Common myeloid progenitor, CD34-positive (primary cell): ENCODE data around the gene USB1.
"Not testable (repeated sequence)": the region's sequence is repeated elsewhere in the genome, so short reads cannot be mapped to it uniquely, and the experiment has no call there.

Experiments used
- CTCF ChIA-PET: fragments of 350-600 bp; sonication (Branson Sonifier 250); formaldehyde crosslinking; loops from one replicate; lab custom pipeline; 2021; ENCODE audit warnings: antibody characterized with exemption; lab: Charles Lee
- POLR2A ChIA-PET: fragments of 350-600 bp; sonication (Branson Sonifier 250); formaldehyde crosslinking; loops from one replicate; lab custom pipeline; 2021; ENCODE audit warnings: antibody characterized with exemption; lab: Charles Lee
- DNase-seq, 3 donors: peaks; one replicate each; pipeline versions ENCODE4 v3.0.0 to v3.0.0-alpha.2; 2013
- H3K27ac ChIP-seq, 2 experiments: 1 replicate in 1 of 2; 2 replicates in 1 of 2; pipeline ENCODE4 v1.7.0; 2013; ENCODE audit warnings: inconsistent platforms in 2 of 2, low read length in 2 of 2, mild to moderate bottlenecking in 2 of 2, low read depth in 1 of 2, moderate library complexity in 1 of 2; ENCODE audit not compliant: severe bottlenecking in 2 of 2, insufficient read depth in 1 of 2, poor library complexity in 1 of 2
- H3K27me3 ChIP-seq, 5 experiments: replicated peaks in 2 of 5; 1 replicate in 3 of 5; 2 replicates in 2 of 5; pipeline versions ENCODE4 v1.6.1 to v1.7.0; 2013; ENCODE audit warnings: low read length in 4 of 5, mild to moderate bottlenecking in 2 of 5, moderate library complexity in 2 of 5, inconsistent platforms in 1 of 5; ENCODE audit not compliant: insufficient read depth in 5 of 5, control insufficient read depth in 4 of 5
- H3K36me3 ChIP-seq, 4 experiments: 1 replicate in 2 of 4; 2 replicates in 2 of 4; pipeline versions ENCODE4 v1.6.1 to v1.7.0; 2013; ENCODE audit warnings: low read length in 3 of 4, control low read depth in 1 of 4, mild to moderate bottlenecking in 1 of 4; ENCODE audit not compliant: control insufficient read depth in 4 of 4, insufficient read depth in 4 of 4
- H3K4me1 ChIP-seq, 4 experiments: 1 replicate in 3 of 4; 2 replicates in 1 of 4; pipeline versions ENCODE4 v1.6.1 to v1.7.1; 2013; ENCODE audit warnings: low read length in 3 of 4, mild to moderate bottlenecking in 3 of 4, control low read depth in 1 of 4, inconsistent platforms in 1 of 4, moderate library complexity in 1 of 4; ENCODE audit not compliant: control insufficient read depth in 4 of 4, insufficient read depth in 4 of 4; ENCODE audit errors: control extremely low read depth in 1 of 4
- H3K4me3 ChIP-seq, 7 experiments: 1 replicate in 4 of 7; 2 replicates in 3 of 7; pipeline versions ENCODE4 v1.5.1 to v1.7.0; 2013; ENCODE audit warnings: mild to moderate bottlenecking in 7 of 7, low read length in 6 of 7, moderate library complexity in 6 of 7, inconsistent platforms in 2 of 7, low read depth in 2 of 7, control low read depth in 1 of 7; ENCODE audit not compliant: insufficient read depth in 4 of 7, control insufficient read depth in 1 of 7; ENCODE audit errors: extremely low read depth in 1 of 7
- H3K9me3 ChIP-seq, 5 experiments: 1 replicate in 4 of 5; 2 replicates in 1 of 5; pipeline versions ENCODE4 v1.6.1 to v1.7.1; 2013; ENCODE audit warnings: low read length in 4 of 5, mild to moderate bottlenecking in 2 of 5, inconsistent platforms in 1 of 5, low read depth in 1 of 5, moderate library complexity in 1 of 5; ENCODE audit not compliant: control insufficient read depth in 4 of 5, insufficient read depth in 2 of 5; ENCODE audit errors: control extremely low read depth in 1 of 5
- WGBS: methylation state at CpG from one replicate; pipeline ENCODE4 v1.1.5; 2013; ENCODE audit not compliant: insufficient coverage; 5-methylcytosine and 5-hydroxymethylcytosine counted together

The USB1 gene

DNA sequence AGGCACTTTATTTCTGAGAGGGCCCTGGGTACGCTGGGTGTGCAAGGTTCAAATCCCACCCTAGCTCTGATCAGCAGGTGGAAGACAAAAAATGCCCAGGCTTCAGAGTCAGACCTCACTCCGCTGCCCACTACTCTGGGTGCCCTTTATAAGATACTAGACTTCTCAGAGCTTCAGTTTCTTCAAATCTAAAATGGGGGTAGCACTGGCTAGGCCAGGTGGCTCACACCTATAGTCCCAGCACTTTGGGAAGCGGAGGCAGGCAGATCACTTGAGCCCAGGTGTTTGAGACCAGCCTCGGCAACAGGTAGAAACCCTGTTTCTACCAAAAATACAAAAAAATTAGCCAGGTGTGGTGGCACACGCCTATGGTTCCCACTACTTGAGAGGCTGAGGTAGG, 1.7 kb downstream of the USB1 start:
- DNase-seq: no peak
- H3K4me3 ChIP-seq: no peak overlapping the region
- H3K9me3 ChIP-seq: no peaks in the 10 kb centered on the region
- no peak overlapping the region for H3K27ac ChIP-seq
- peaks cover 4 to 35% (median 24%) of the 10 kb centered on the region in 4 experiments for H3K4me1 ChIP-seq
- H3K27me3 ChIP-seq: no peaks in the 10 kb centered on the region
- peaks cover 0 to 24% (median 8%) of the 10 kb centered on the region in 4 experiments for H3K36me3 ChIP-seq
- 97% methylated on average over 5 of the region's 5 CpGs for WGBS
- CTCF ChIA-PET: interaction anchor here (0.7 to 7.7 kb wide), 4 partner anchors 16 to 120 kb away, joined by 4 to 61 read pairs (median 18); no protein-coding TSS in a partner anchor
- POLR2A ChIA-PET: no interaction called here

DNA sequence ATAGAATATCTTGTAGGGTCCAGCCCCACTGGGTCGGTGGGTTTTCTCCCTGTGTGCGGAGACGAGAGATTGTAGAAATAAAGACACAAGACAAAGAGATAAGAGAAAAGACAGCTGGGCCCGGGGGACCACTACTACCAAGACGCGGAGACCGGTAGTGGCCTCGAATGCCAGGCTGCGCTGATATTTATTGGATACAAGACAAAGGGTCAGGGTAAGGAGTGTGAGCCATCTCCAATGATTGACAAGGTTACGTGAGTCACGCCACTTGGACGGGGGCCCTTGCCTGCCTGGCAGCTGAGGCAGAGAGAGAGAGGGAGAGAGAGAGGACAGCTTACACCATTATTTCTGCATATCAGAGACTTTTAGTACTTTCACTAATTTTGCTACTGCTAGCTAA, 3.5 kb downstream of the USB1 start:
- POLR2A ChIA-PET: not testable (repeated sequence)
- WGBS: 100% methylated on average over 6 of the region's 12 CpGs

DNA sequence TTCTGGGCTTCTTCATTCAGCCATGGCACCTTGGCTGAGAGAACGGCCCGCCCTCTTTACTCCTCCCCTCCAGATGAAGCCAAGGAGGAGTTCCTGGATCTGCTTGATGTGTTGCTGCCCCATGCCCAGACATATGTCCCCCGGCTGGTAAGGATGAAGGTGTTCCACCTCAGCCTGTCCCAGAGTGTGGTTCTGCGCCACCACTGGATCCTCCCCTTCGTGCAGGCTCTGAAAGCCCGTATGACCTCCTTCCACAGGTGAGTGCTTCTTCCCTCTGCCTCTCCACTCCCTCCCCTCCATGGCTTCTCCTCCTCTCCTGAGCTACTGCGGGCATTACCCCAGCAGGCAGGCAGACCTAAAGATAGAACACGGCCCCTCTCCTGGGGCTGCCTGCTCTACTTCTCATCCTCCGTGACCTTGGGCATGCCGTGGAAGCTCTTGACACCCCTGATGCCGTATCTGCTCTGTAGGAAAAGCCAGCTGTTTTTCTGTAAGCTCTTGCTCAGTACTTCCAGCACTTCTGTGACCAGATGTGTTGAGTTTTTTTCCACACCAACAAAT, 8.7 kb downstream of the USB1 start:
- H3K9me3 ChIP-seq: no peaks in the 10 kb centered on the region
- no peak for DNase-seq
- peaks cover 7 to 43% (median 34%) of the 10 kb centered on the region in 4 experiments for H3K36me3 ChIP-seq
- CTCF ChIA-PET: interaction anchor here (1.0 to 1.2 kb wide), 3 partner anchors 103 to 109 kb away, joined by 3 to 5 read pairs (median 3); no protein-coding TSS in a partner anchor
- no peak overlapping the region for H3K27ac ChIP-seq
- H3K4me3 ChIP-seq: no peak overlapping the region
- H3K4me1 ChIP-seq: peaks cover 0 to 1% (median 0%) of the 10 kb centered on the region in 4 experiments
- H3K27me3 ChIP-seq: no peaks in the 10 kb centered on the region
- 96% methylated on average over 9 of the region's 11 CpGs for WGBS
- POLR2A ChIA-PET: interaction anchor here (0.6 kb wide), 1 partner anchor 193 kb away, joined by 3 read pairs; no protein-coding TSS in a partner anchor

More for the DNA sequence above, 3.5 kb downstream of the USB1 start:
- not testable (repeated sequence) for H3K27ac ChIP-seq, H3K27me3 ChIP-seq, DNase-seq, H3K9me3 ChIP-seq, H3K4me3 ChIP-seq
- Histone ChIP-seq H3K4me1 (peaks cover 0 to 17% (median 12%) of the 10 kb centered on the region in 4 experiments), H3K36me3 (peaks cover 0 to 22% (median 7%) of the 10 kb centered on the region in 4 experiments)
- CTCF ChIA-PET: interaction anchor here (0.6 to 2.4 kb wide), 7 partner anchors 17 to 428 kb away, joined by 3 to 12 read pairs (median 3); no protein-coding TSS in a partner anchor

DNA sequence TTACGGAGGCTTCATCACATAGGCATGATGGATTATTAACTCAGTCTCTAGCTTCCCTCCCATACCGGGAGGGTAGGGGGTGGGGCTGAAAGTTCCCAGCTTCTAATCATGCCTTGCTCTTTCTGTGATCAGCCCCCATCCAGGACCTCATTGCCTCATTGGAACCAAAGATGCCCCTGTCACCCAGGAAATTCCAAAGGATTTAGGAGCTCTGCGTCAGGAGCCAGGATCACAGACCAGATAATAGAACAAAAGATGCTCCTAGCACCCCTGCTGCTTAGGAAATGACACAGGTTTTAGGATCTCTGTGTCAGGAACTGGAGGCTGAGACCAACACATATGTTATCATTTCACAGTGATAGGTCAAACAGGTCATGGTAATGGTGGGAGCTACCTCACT, 9.7 kb downstream of the USB1 start:
- CTCF ChIA-PET: interaction anchor here (0.6 to 1.3 kb wide), 6 partner anchors 9 to 1056 kb away, joined by 3 to 6 read pairs (median 4); partner anchors contain the start of gene USB1

DNA sequence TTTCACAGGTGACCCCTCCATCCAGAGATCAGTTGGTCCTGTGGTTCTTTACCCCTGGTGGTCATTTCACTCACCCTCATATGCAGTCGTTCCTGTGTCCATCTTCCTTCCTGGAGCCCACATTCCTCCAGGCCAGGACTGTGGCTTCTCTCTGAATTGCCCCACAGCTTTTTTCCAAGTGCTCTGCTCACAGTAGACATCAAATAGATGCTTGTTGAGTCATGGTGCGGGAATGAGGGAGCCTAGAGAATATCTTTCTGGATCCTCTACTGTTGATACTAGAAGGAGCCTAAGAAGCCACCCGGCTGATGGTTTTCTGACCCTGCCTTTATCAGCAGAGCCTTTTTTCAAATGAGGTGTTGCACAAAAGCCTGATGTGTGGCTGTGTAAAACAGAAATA, 10.4 kb downstream of the USB1 start:
- Histone ChIP-seq H3K4me1 (no peaks in the 10 kb centered on the region), H3K36me3 (peaks cover 7 to 44% (median 33%) of the 10 kb centered on the region in 4 experiments), H3K9me3 (no peaks in the 10 kb centered on the region), H3K27ac (no peak overlapping the region), H3K4me3 (no peak overlapping the region), H3K27me3 (no peaks in the 10 kb centered on the region)
- ChIA-PET CTCF (interaction anchor here (1.0 to 1.3 kb wide), 3 partner anchors 10 to 116 kb away, joined by 3 to 6 read pairs (median 3); partner anchors contain the start of gene USB1), POLR2A (interaction anchor here (0.6 kb wide), 1 partner anchor 144 kb away, joined by 4 read pairs; no protein-coding TSS in a partner anchor)
- 90% methylated on average over 2 of the region's 3 CpGs for WGBS
- no peak for DNase-seq

More for the DNA sequence above, 9.7 kb downstream of the USB1 start:
- Histone ChIP-seq H3K36me3 (peaks cover 7 to 49% (median 33%) of the 10 kb centered on the region in 4 experiments), H3K4me1 (no peaks in the 10 kb centered on the region), H3K27ac (no peak overlapping the region), H3K4me3 (no peak overlapping the region), H3K27me3 (no peaks in the 10 kb centered on the region), H3K9me3 (no peaks in the 10 kb centered on the region)
- DNase-seq: no peak
- 100% methylated on average over 3 of the region's 3 CpGs for WGBS
- POLR2A ChIA-PET: no interaction called here

DNA sequence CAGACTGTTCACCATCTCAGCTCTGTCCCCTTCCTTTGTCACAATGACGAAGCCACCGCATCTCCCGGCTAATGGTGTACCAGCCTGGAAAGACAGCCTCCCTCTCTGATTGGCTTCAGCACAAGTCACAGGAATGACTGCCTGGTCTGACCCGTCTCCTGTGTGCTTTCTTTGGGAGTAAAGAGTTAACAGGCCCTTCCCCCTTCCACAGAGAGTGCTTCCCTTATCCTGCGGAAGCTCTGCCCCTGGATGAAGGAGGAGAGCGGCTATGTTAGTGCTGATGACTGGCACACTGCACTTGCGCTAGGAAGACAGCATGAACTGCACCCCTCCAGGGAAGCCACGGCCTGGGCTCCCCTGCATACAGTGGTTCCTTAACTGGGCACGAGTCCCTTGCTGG, 11.3 kb downstream of the USB1 start:
- no peak for DNase-seq
- H3K36me3 ChIP-seq: peaks cover 7 to 42% (median 34%) of the 10 kb centered on the region in 4 experiments
- H3K27me3 ChIP-seq: no peaks in the 10 kb centered on the region
- H3K9me3 ChIP-seq: no peaks in the 10 kb centered on the region
- ChIA-PET CTCF (interaction anchor here (0.8 to 1.2 kb wide), 2 partner anchors 109 to 114 kb away, joined by 3 read pairs; no protein-coding TSS in a partner anchor), POLR2A (no interaction called here)
- 92% methylated on average over 7 of the region's 9 CpGs for WGBS
- H3K4me3 ChIP-seq: no peak overlapping the region
- no peaks in the 10 kb centered on the region for H3K4me1 ChIP-seq
- no peak overlapping the region for H3K27ac ChIP-seq
